ENCODE measurements around the gene MEGF9.

Gene MEGF9

DNA sequence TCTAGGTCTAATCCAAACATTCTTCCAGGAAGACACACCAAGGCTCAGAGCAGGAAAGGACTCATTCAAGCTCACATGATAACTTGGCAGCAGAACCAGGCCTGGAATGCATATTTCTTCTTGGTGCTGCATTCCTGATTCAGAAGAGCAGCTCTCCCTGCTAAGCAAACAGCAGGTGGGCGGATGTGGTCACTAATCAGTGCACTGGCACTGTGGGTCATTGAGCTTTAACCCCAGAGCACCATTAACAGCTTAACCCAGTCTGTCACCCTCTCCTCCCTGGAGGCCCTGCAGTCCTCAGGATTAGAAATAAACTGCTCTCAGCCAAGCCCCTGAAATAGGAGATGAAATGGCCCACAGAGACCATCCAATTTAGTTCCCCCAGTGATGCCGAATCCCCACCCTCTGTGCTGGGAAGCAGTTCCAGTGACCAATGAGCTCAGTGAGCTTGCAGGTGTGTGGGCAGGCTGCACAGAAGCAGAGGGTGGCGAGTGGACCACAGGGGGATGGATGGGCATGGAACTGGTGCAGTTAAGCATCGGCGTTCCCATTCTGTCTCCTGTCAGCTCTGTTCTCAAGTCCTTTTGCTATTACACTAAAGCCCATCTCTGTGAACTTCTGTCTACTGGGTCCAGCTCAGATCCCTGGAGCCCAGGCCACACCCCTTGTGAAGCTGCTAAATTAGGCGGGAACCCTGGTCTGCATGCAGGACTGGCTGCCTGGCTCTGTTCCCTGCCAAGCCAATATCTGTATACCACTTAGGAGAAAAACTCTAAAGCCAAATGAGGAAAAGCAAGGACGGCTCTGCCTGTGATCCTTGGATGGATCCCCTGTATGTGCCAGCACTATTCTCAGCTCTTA is 16.6 kb upstream of the MEGF9 start:
- Histone ChIP-seq H3K27ac (ENCODE audit: low read length) (no peak overlapping the region), H3K36me3 (ENCODE audit: control insufficient read depth, insufficient read depth, low read length) (no peaks in the 10 kb centered on the region), H3K4me3 (ENCODE audit: low read length) (no peak overlapping the region), H3K4me1 (ENCODE audit: control insufficient read depth, insufficient read depth, low read length) (no peaks in the 10 kb centered on the region), H3K9me3 (ENCODE audit: control insufficient read depth, insufficient read depth, low read length) (no peaks in the 10 kb centered on the region), H3K27me3 (ENCODE audit: control insufficient read depth, insufficient read depth, low read length) (no peaks in the 10 kb centered on the region)
- WGBS (ENCODE audit: insufficient coverage, insufficient read length) = no CpG with 5 or more reads among the region's 7 CpGs
- no peak for DNase-seq (ENCODE audit: low read depth, low spot score)

DNA sequence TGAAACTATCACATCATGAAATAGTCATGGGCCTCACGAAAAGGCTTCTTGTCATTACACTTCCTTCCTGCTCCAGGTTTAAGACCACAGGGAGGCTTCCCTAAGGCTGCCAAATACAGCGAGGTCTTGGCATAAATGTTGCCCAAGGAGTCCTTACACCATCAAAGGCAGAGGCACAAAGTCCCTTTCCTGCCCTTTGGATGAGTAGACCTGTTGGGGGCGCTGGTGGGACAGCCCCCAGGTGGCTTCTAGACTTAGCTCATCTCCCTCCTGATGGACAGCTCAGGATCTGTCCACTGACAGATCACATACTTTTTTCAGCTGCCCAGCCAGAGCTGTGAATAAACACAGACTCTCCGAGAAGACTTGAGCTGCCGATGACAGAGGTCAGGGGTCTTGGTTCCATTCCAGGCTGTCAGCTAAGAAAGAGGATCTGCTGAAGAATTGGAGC is 15.5 kb upstream of the MEGF9 start:
- Histone ChIP-seq H3K9me3 (ENCODE audit: control insufficient read depth, insufficient read depth, low read length) (no peaks in the 10 kb centered on the region), H3K27me3 (ENCODE audit: control insufficient read depth, insufficient read depth, low read length) (no peaks in the 10 kb centered on the region), H3K4me3 (ENCODE audit: low read length) (no peak overlapping the region), H3K36me3 (ENCODE audit: control insufficient read depth, insufficient read depth, low read length) (no peaks in the 10 kb centered on the region), H3K27ac (ENCODE audit: low read length) (no peak overlapping the region), H3K4me1 (ENCODE audit: control insufficient read depth, insufficient read depth, low read length) (no peaks in the 10 kb centered on the region)
- no peak for DNase-seq (ENCODE audit: low read depth, low spot score)
- WGBS (ENCODE audit: insufficient coverage, insufficient read length) = no CpG with 5 or more reads among the region's 5 CpGs

DNA sequence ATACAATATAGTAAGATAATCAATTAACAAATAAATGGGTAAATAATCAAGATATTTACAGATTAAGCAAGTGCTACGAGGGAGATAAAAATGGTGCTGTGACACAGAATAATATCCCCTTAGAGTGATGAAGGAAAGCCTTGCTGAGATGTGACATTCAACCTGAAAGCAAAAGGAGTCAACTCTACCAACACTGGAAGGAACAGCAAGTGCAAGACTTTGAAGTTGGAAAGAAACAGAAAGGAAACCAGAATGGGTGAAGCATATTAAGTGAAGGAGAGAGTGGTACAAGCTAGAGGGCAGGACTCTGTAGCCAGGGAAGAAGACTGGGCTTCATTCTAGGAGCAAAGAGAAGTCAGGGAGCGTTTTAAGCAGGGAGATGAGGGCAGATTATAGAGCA is 12.2 kb upstream of the MEGF9 start:
- H3K4me3 ChIP-seq (ENCODE audit: low read length) = no peak overlapping the region
- H3K27me3 ChIP-seq (ENCODE audit: control insufficient read depth, insufficient read depth, low read length) = no peaks in the 10 kb centered on the region
- no peaks in the 10 kb centered on the region for H3K4me1 ChIP-seq (ENCODE audit: control insufficient read depth, insufficient read depth, low read length)
- H3K27ac ChIP-seq (ENCODE audit: low read length) = no peak overlapping the region
- no CpG with 5 or more reads among the region's 2 CpGs for WGBS (ENCODE audit: insufficient coverage, insufficient read length)
- no peaks in the 10 kb centered on the region for H3K36me3 ChIP-seq (ENCODE audit: control insufficient read depth, insufficient read depth, low read length)
- no peaks in the 10 kb centered on the region for H3K9me3 ChIP-seq (ENCODE audit: control insufficient read depth, insufficient read depth, low read length)
- no peak for DNase-seq (ENCODE audit: low read depth, low spot score)

DNA sequence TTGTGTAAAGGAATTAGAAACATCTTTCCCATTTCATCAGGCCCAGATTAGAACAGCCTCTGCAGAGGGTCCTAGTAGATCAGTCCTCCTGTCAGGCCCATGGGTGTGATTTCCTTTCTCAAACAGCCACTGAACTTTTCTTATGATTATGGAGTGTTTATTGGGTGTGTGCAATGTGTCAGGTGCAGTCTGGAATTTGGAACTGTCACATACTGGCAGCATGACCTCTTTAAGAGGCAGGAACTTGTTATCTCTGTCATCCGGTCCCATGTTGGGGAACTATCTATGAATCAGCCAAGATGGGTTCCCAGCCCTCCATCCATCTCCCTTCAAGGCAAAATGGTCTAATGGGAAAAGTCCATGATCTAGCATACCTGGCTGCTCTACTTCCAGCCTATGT is 11.6 kb upstream of the MEGF9 start:
- WGBS (ENCODE audit: insufficient coverage, insufficient read length) = no CpG with 5 or more reads among the region's 1 CpG
- Histone ChIP-seq H3K4me3 (ENCODE audit: low read length) (no peak overlapping the region), H3K9me3 (ENCODE audit: control insufficient read depth, insufficient read depth, low read length) (no peaks in the 10 kb centered on the region), H3K27ac (ENCODE audit: low read length) (no peak overlapping the region), H3K36me3 (ENCODE audit: control insufficient read depth, insufficient read depth, low read length) (no peaks in the 10 kb centered on the region), H3K27me3 (ENCODE audit: control insufficient read depth, insufficient read depth, low read length) (no peaks in the 10 kb centered on the region), H3K4me1 (ENCODE audit: control insufficient read depth, insufficient read depth, low read length) (no peaks in the 10 kb centered on the region)
- DNase-seq (ENCODE audit: low read depth, low spot score) = no peak

DNA sequence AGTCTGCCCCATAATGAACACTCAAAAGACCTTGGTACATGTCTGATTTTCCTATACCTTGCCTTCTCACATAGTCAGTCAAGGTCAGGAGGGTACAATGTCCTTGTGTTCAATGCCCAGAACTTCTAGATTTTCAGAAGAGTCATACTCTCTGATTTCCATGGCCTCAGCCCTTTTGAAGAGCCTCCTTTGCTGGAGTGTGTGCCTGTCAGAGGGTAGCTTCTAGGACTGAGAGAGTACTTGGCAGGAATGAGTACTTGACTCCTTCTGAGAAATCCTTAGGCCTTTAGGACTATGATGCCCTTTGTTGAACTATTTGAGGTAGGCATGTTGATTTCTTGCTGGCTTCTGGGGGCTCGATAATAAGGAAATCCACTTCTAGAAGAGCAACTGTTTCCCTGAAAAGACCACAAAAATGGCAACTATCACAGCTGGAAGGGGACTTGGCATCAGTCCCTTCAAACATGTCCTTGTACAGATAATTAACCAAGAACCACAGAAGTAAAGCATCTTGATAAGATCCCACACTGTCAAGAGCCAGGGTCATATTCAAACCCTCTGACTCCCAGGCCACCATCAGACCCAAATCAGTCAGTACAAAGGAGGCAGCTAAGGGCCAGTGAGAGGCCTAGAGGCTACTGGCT is 10.6 kb upstream of the MEGF9 start:
- no peak for DNase-seq (ENCODE audit: low read depth, low spot score)
- Histone ChIP-seq H3K4me1 (ENCODE audit: control insufficient read depth, insufficient read depth, low read length) (no peaks in the 10 kb centered on the region), H3K36me3 (ENCODE audit: control insufficient read depth, insufficient read depth, low read length) (no peaks in the 10 kb centered on the region), H3K27ac (ENCODE audit: low read length) (no peak overlapping the region), H3K4me3 (ENCODE audit: low read length) (no peak overlapping the region), H3K27me3 (ENCODE audit: control insufficient read depth, insufficient read depth, low read length) (no peaks in the 10 kb centered on the region), H3K9me3 (ENCODE audit: control insufficient read depth, insufficient read depth, low read length) (no peaks in the 10 kb centered on the region)
- no CpG with 5 or more reads among the region's 1 CpG for WGBS (ENCODE audit: insufficient coverage, insufficient read length)

DNA sequence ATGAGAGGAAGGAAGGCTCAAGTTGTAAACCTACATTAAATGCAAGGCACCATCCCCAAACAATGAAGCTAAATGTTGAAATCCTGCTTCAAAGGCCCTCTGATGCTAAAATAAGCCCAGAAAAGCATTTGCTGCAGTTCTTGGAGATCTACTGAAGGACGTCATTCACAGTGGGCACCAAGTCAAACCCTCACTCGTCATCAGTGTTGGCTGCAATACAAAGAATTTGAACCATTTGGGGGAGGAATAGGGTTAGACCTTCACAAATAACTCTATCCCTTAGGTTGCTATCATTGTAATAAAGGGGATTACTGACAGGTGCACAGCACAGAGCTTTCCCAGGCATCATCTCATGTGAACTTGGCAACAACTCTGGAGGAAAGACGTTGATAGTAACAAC is 9.3 kb upstream of the MEGF9 start:
- no peaks in the 10 kb centered on the region for H3K9me3 ChIP-seq (ENCODE audit: control insufficient read depth, insufficient read depth, low read length)
- no peaks in the 10 kb centered on the region for H3K4me1 ChIP-seq (ENCODE audit: control insufficient read depth, insufficient read depth, low read length)
- H3K27me3 ChIP-seq (ENCODE audit: control insufficient read depth, insufficient read depth, low read length) = no peaks in the 10 kb centered on the region
- H3K4me3 ChIP-seq (ENCODE audit: low read length) = no peak overlapping the region
- no CpG with 5 or more reads among the region's 3 CpGs for WGBS (ENCODE audit: insufficient coverage, insufficient read length)
- no peaks in the 10 kb centered on the region for H3K36me3 ChIP-seq (ENCODE audit: control insufficient read depth, insufficient read depth, low read length)
- H3K27ac ChIP-seq (ENCODE audit: low read length) = no peak overlapping the region
- no peak for DNase-seq (ENCODE audit: low read depth, low spot score)

DNA sequence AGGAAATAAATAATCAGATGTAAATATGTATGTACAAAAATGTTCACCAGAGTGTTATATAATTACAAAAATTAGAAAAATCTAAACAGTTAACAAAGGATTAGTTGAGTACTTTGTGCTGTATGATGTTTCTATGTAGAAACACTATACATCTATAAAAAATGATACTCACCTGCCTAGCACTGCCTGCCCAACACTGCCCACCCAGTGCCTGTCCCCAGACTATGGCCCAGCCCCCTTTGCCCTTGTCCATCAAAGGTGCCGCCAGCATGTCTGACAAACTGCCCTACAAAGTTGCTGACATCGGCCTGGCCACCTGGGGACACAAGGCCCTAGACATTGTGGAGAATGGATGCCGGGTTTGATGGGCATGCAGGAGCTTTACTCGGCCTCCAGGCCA is 6.1 kb upstream of the MEGF9 start:
- WGBS (ENCODE audit: insufficient coverage, insufficient read length) = no CpG with 5 or more reads among the region's 4 CpGs

DNA sequence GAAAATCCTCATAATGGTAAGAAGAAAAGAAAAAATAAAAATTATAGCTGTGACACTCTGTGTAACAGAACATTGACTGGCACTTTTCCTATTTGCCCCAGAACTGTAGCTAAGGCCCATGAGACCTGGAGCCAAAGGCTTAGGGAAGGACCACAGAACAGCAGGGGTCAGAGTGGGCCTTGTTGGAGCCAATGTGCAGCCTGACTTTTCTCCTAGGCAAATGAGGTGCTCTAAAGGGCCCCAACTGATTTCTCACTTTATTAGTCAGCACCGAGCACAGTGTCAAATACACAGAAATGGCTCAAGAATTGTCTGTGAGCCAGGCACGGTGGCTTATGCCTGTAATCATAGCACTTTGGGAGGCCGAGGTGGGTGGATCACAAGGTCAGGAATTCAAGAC is 4.0 kb upstream of the MEGF9 start:
- Histone ChIP-seq H3K27me3 (ENCODE audit: control insufficient read depth, insufficient read depth, low read length) (peaks cover 2% of the 10 kb centered on the region; the same call in 1 of the 2 replicates), H3K4me1 (ENCODE audit: control insufficient read depth, insufficient read depth, low read length) (no peaks in the 10 kb centered on the region), H3K4me3 (ENCODE audit: low read length) (no peak overlapping the region), H3K36me3 (ENCODE audit: control insufficient read depth, insufficient read depth, low read length) (no peaks in the 10 kb centered on the region), H3K27ac (ENCODE audit: low read length) (no peak overlapping the region), H3K9me3 (ENCODE audit: control insufficient read depth, insufficient read depth, low read length) (no peaks in the 10 kb centered on the region)
- no peak for DNase-seq (ENCODE audit: low read depth, low spot score)
- WGBS (ENCODE audit: insufficient coverage, insufficient read length) = no CpG with 5 or more reads among the region's 3 CpGs

More for the DNA sequence above, 6.1 kb upstream of the MEGF9 start:
- Histone ChIP-seq H3K4me1 (ENCODE audit: control insufficient read depth, insufficient read depth, low read length) (no peaks in the 10 kb centered on the region), H3K27me3 (ENCODE audit: control insufficient read depth, insufficient read depth, low read length) (no peaks in the 10 kb centered on the region), H3K27ac (ENCODE audit: low read length) (no peak overlapping the region), H3K9me3 (ENCODE audit: control insufficient read depth, insufficient read depth, low read length) (no peaks in the 10 kb centered on the region), H3K4me3 (ENCODE audit: low read length) (no peak overlapping the region), H3K36me3 (ENCODE audit: control insufficient read depth, insufficient read depth, low read length) (no peaks in the 10 kb centered on the region)
- DNase-seq (ENCODE audit: low read depth, low spot score) = no peak

DNA sequence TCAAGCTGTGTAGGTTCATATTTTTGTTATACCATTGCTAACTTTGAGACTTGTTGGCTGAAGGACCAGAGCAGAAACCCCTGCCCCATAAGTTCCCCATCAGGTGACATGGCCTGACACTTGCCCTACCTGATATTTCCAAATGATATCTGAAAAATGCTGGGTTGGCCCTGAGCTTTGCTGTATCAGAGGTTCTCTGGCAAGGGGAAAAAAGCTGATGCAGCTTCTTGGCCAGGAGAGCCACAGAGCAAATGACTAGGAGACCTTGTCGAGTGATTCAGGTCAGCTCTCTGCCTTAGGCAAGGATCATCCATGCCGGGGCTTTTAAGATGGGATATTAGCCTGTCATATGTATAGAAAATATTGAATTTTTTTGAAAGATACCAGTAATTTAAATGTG is 2.9 kb upstream of the MEGF9 start:
- Histone ChIP-seq H3K36me3 (ENCODE audit: control insufficient read depth, insufficient read depth, low read length) (no peaks in the 10 kb centered on the region), H3K9me3 (ENCODE audit: control insufficient read depth, insufficient read depth, low read length) (no peaks in the 10 kb centered on the region), H3K4me3 (ENCODE audit: low read length) (no peak overlapping the region), H3K4me1 (ENCODE audit: control insufficient read depth, insufficient read depth, low read length) (no peaks in the 10 kb centered on the region), H3K27me3 (ENCODE audit: control insufficient read depth, insufficient read depth, low read length) (peaks cover 11% of the 10 kb centered on the region; the same call in 1 of the 2 replicates), H3K27ac (ENCODE audit: low read length) (no peak overlapping the region)
- no CpG with 5 or more reads among the region's 2 CpGs for WGBS (ENCODE audit: insufficient coverage, insufficient read length)
- DNase-seq (ENCODE audit: low read depth, low spot score) = no peak

DNA sequence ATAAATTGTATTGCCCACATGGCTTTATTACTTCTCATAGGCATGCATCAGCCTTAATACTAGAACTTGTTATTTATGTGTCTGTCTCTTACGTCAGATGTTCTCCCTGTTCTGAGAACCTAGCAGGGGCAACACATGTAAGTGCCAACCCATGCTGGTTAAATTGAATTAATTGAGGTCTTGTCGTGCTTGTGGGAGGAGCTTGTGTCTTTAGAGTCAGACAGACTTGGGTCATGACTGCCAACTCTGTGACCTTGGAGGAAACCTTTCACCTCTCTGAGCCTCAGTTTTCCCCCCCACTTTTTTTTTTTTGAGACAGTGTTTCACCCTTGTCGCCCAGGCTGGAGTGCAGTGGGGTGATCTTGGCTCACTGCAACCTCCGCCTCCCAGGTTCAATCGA is 2.2 kb upstream of the MEGF9 start:
- Histone ChIP-seq H3K36me3 (ENCODE audit: control insufficient read depth, insufficient read depth, low read length) (no peaks in the 10 kb centered on the region), H3K27ac (ENCODE audit: low read length) (no peak overlapping the region), H3K4me1 (ENCODE audit: control insufficient read depth, insufficient read depth, low read length) (no peaks in the 10 kb centered on the region), H3K27me3 (ENCODE audit: control insufficient read depth, insufficient read depth, low read length) (peaks cover 11% of the 10 kb centered on the region; the same call in 1 of the 2 replicates), H3K4me3 (ENCODE audit: low read length) (no peak overlapping the region), H3K9me3 (ENCODE audit: control insufficient read depth, insufficient read depth, low read length) (no peaks in the 10 kb centered on the region)
- DNase-seq (ENCODE audit: low read depth, low spot score) = no peak
- no CpG with 5 or more reads among the region's 5 CpGs for WGBS (ENCODE audit: insufficient coverage, insufficient read length)
